ENCODE data around the gene CD300LG. TPM values are rescaled to one million over a fixed set of nuclear protein-coding genes. Genes with fewer than 3 reads are reported as not detected.

The CD300LG gene
- total and polyA plus RNA-seq, 8 donors: 0.09 to 4.3 (median 0.43) TPM

- H3K27ac ChIP-seq: peak overlapping the region in 3 of 4 donors; percentile 29 to 47 (median 46)
- intact Hi-C loops (cut with DNase I): no loop called here
- no peaks in the 10 kb centered on the region for H3K27me3 ChIP-seq
- FAIRE-seq: no peak
- H3K4me3 ChIP-seq: no peak overlapping the region
- DNase-seq: peak; percentile 71 to 97 (median 86)
- TF ChIP-seq, protein P1, sequence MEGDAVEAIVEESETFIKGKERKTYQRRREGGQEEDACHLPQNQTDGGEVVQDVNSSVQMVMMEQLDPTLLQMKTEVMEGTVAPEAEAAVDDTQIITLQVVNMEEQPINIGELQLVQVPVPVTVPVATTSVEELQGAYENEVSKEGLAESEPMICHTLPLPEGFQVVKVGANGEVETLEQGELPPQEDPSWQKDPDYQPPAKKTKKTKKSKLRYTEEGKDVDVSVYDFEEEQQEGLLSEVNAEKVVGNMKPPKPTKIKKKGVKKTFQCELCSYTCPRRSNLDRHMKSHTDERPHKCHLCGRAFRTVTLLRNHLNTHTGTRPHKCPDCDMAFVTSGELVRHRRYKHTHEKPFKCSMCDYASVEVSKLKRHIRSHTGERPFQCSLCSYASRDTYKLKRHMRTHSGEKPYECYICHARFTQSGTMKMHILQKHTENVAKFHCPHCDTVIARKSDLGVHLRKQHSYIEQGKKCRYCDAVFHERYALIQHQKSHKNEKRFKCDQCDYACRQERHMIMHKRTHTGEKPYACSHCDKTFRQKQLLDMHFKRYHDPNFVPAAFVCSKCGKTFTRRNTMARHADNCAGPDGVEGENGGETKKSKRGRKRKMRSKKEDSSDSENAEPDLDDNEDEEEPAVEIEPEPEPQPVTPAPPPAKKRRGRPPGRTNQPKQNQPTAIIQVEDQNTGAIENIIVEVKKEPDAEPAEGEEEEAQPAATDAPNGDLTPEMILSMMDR (IDR thresholded peaks at IDR 0.05): peak; percentile 76 to 98 (median 97)
- ATAC-seq: peak; percentile 91 to 99 (median 98)
- no peaks in the 10 kb centered on the region for H3K36me3 ChIP-seq
- H3K9me3 ChIP-seq: no peaks in the 10 kb centered on the region
- 6 to 11% methylated on average over 13 of the region's 13 CpGs for WGBS, 2 donors
- H3K4me1 ChIP-seq: peaks cover 0 to 5% (median 0%) of the 10 kb centered on the region in 3 donors
Measured at GRCh38 chr17:43846221-43846712, 709 bp upstream of the CD300LG start.

DNA sequence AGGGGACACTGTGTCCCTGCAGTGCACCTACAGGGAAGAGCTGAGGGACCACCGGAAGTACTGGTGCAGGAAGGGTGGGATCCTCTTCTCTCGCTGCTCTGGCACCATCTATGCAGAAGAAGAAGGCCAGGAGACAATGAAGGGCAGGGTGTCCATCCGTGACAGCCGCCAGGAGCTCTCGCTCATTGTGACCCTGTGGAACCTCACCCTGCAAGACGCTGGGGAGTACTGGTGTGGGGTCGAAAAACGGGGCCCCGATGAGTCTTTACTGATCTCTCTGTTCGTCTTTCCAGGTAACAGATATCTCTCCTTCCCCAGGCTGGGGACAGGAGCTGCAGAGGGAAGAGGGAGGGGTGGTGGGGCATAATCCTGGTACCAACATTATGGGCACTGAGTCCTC lies 1.6 kb downstream of the CD300LG start:
- Histone ChIP-seq H3K9me3 (no peaks in the 10 kb centered on the region), H3K36me3 (no peaks in the 10 kb centered on the region), H3K27me3 (no peaks in the 10 kb centered on the region), H3K4me3 (no peak overlapping the region), H3K27ac (no peak overlapping the region), H3K4me1 (peaks cover 0 to 5% (median 0%) of the 10 kb centered on the region in 3 donors)
- TF ChIP-seq, protein P1 (IDR thresholded peaks at IDR 0.05): no peak
- 73 to 88% methylated on average over 10 of the region's 10 CpGs for WGBS, 2 donors
- no peak for FAIRE-seq
- intact Hi-C loops (cut with DNase I): no loop called here
- DNase-seq: peak in 1 of 6 donors; percentile 29
- no peak for ATAC-seq

- Histone ChIP-seq H3K4me1 (peaks cover 0 to 5% (median 0%) of the 10 kb centered on the region in 3 donors), H3K27me3 (no peaks in the 10 kb centered on the region), H3K9me3 (no peaks in the 10 kb centered on the region), H3K4me3 (no peak overlapping the region), H3K36me3 (no peaks in the 10 kb centered on the region), H3K27ac (no peak overlapping the region)
- DNase-seq (no peak), FAIRE-seq (no peak), ATAC-seq (no peak)
- intact Hi-C loops (cut with DNase I): no loop called here
- WGBS, 2 donors: 83% methylated on average over 8 of the region's 8 CpGs
- TF ChIP-seq, protein P1 (IDR thresholded peaks at IDR 0.05): no peak
Measured at GRCh38 chr17:43849116-43849515, 2.1 kb downstream of the CD300LG start.

DNA sequence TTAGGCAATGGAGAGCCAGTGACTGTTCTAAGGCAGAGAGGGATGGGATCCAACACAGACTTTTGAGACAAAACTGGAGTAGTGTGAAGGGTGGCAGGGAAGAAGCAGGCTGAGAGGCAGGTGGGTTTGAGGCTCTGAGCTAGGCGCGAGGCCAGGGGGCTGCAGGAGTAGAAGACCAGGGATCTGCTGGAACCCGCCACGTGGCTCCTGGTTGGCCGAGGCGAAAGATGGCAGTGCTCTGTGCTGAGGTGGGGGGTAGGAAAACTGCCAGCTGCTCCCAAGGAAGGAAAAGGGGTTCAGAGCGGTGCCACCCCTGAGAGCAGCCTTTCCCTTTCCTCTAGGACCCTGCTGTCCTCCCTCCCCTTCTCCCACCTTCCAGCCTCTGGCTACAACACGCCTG lies 5.6 kb downstream of the CD300LG start:
- Histone ChIP-seq H3K4me1 (no peaks in the 10 kb centered on the region), H3K36me3 (no peaks in the 10 kb centered on the region), H3K9me3 (no peaks in the 10 kb centered on the region), H3K27ac (no peak overlapping the region), H3K27me3 (no peaks in the 10 kb centered on the region), H3K4me3 (no peak overlapping the region)
- WGBS, 2 donors: 86 to 92% methylated on average over 8 of the region's 8 CpGs
- FAIRE-seq (no peak), DNase-seq (no peak), ATAC-seq (no peak)
- intact Hi-C loops (cut with DNase I): no loop called here
- TF ChIP-seq, protein P1 (IDR thresholded peaks at IDR 0.05): no peak

DNA sequence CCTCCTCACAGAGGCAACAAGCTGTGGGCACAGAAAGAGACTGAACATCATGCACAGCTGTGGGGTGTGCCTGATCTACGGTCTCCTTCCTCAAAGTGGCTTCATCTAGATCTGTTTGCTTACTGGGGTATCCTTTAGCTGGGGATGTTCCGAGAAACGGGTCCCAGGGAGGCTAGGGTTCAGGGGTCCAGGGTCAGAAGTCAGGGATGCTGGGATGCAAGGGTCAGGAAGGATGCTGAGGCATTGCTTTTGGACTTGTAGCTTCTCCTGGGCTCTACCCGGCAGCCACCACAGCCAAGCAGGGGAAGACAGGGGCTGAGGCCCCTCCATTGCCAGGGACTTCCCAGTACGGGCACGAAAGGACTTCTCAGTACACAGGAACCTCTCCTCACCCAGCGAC lies 6.6 kb downstream of the CD300LG start:
- 68 to 79% methylated on average over 7 of the region's 7 CpGs for WGBS, 2 donors
- TF ChIP-seq, protein P1 (IDR thresholded peaks at IDR 0.05): no peak
- Histone ChIP-seq H3K4me1 (no peaks in the 10 kb centered on the region), H3K9me3 (no peaks in the 10 kb centered on the region), H3K27ac (no peak overlapping the region), H3K4me3 (no peak overlapping the region), H3K27me3 (no peaks in the 10 kb centered on the region), H3K36me3 (no peaks in the 10 kb centered on the region)
- ATAC-seq (no peak), FAIRE-seq (no peak), DNase-seq (no peak)
- intact Hi-C loops (cut with DNase I): no loop called here

All from pancreas (tissue), 10 donors.